ENCODE results near the gene ELFN1. TPM values are rescaled to one million over a fixed set of nuclear protein-coding genes. Genes with fewer than 3 reads are reported as not detected.

ELFN1 gene
- total RNA-seq, 1 donor from 2014 or later: 0.62 TPM

GRCh38 chr7:1704811-1705738, 35.0 kb downstream of the ELFN1 start:
- Mint-ChIP-seq H3K4me3 (ENCODE audit: unreplicated experiment) (no peak overlapping the region), H3K4me1 (ENCODE audit: unreplicated experiment) (no peaks in the 10 kb centered on the region), H3K27ac (ENCODE audit: unreplicated experiment) (no peak overlapping the region), H3K36me3 (ENCODE audit: unreplicated experiment) (peaks cover 2% of the 10 kb centered on the region), H3K9me3 (ENCODE audit: unreplicated experiment) (peaks cover 8% of the 10 kb centered on the region), H3K27me3 (ENCODE audit: unreplicated experiment) (no peaks in the 10 kb centered on the region)
- no peak for TF ChIP-seq CTCF (IDR thresholded peaks at IDR 0.05)
- no peak for DNase-seq (ENCODE audit: extremely low spot score, unreplicated experiment)

DNA sequence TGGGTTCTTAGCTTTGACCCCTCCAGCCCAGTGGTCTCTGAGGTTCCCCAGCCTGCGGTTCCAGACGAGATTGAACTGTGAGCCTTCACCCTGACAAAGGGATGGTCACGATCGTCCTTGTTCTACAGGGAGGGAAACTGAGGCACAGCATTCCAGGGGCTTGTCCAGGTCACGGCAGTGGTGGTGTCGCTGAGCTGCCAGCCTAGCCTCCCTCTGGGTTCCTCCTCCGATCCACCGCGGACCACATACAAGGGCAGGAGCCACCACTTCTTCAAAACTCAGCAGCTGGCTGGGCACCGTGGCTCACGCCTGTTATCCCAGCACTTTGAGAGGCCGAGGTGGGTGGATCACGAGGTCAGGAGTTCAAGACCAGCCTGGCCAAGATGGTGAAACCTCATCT, 35.8 kb downstream of the ELFN1 start:
- Mint-ChIP-seq H3K36me3 (ENCODE audit: unreplicated experiment) (peaks cover 2% of the 10 kb centered on the region), H3K27me3 (ENCODE audit: unreplicated experiment) (no peaks in the 10 kb centered on the region), H3K9me3 (ENCODE audit: unreplicated experiment) (peaks cover 9% of the 10 kb centered on the region), H3K4me3 (ENCODE audit: unreplicated experiment) (no peak overlapping the region), H3K27ac (ENCODE audit: unreplicated experiment) (no peak overlapping the region), H3K4me1 (ENCODE audit: unreplicated experiment) (no peaks in the 10 kb centered on the region)
- peak; percentile 56 for DNase-seq (ENCODE audit: extremely low spot score, unreplicated experiment)
- no peak for TF ChIP-seq CTCF (IDR thresholded peaks at IDR 0.05)

DNA sequence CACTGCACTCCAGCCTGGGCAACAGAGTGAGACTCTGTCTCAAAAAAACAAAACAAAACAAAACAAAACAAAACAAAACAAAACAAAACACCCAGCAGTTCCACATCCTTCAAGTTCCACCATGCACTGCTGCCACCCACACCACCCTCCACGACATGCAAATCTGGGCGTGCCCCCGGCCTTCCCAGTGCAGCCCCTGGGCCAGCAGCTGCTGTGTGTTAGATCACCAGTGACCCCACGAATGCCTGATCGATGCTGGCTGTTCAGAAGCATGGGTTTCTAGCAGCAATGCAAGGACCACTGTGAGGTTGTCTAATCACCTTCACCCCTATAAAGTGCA, 36.3 kb downstream of the ELFN1 start:
- H3K4me3 Mint-ChIP-seq (ENCODE audit: unreplicated experiment): no peak overlapping the region
- TF ChIP-seq CTCF (IDR thresholded peaks at IDR 0.05): no peak
- H3K36me3 Mint-ChIP-seq (ENCODE audit: unreplicated experiment): peaks cover 2% of the 10 kb centered on the region
- DNase-seq (ENCODE audit: extremely low spot score, unreplicated experiment): no peak
- H3K4me1 Mint-ChIP-seq (ENCODE audit: unreplicated experiment): no peaks in the 10 kb centered on the region
- no peak overlapping the region for H3K27ac Mint-ChIP-seq (ENCODE audit: unreplicated experiment)
- H3K9me3 Mint-ChIP-seq (ENCODE audit: unreplicated experiment): peaks cover 9% of the 10 kb centered on the region
- no peaks in the 10 kb centered on the region for H3K27me3 Mint-ChIP-seq (ENCODE audit: unreplicated experiment)

GRCh38 chr7:1706721-1707613, 36.9 kb downstream of the ELFN1 start:
- Mint-ChIP-seq H3K36me3 (ENCODE audit: unreplicated experiment) (peaks cover 2% of the 10 kb centered on the region), H3K9me3 (ENCODE audit: unreplicated experiment) (peaks cover 9% of the 10 kb centered on the region), H3K27ac (ENCODE audit: unreplicated experiment) (no peak overlapping the region), H3K4me1 (ENCODE audit: unreplicated experiment) (no peaks in the 10 kb centered on the region), H3K4me3 (ENCODE audit: unreplicated experiment) (no peak overlapping the region), H3K27me3 (ENCODE audit: unreplicated experiment) (no peaks in the 10 kb centered on the region)
- TF ChIP-seq CTCF (IDR thresholded peaks at IDR 0.05): no peak
- peak; percentile 46 for DNase-seq (ENCODE audit: extremely low spot score, unreplicated experiment)

Data from osteocyte (in vitro differentiated cells).